ENCODE results near the gene MED27.

GRCh38 chr9:131976157-131977108 is 103.2 kb downstream of the MED27 start:
- TF ChIP-seq TAF1 (IDR thresholded peaks at IDR 0.05; ENCODE audit: borderline replicate concordance, low read depth, low read length) (no peak), POLR2A (IDR thresholded peaks at IDR 0.05; ENCODE audit: low read depth, low read length) (no peak), POLR2AphosphoS5 (IDR thresholded peaks at IDR 0.05; ENCODE audit: low read depth, low read length) (no peak)

Data from GM12892 (cell line).